GM20000 (cell line): Measurements from ENCODE around the gene PPP2R5A.
"Not testable (repeated sequence)": the region's sequence is repeated elsewhere in the genome, so short reads cannot be mapped to it uniquely, and the experiment has no call there.

Experiments used
- DNase-seq: peaks from one replicate; pipeline ENCODE4 v3.0.0; 2012; ENCODE audit warnings: low spot score
- CTCF ChIP-seq: IDR thresholded peaks from 2 replicates; pipeline ENCODE4 v1.5.1; 2012; ENCODE audit warnings: mild to moderate bottlenecking, control low read depth; ENCODE audit errors: extremely low read depth, missing control alignments

The PPP2R5A gene

GRCh38 chr1:212302745-212303383 lies 17.7 kb downstream of the PPP2R5A start:
- no peak for DNase-seq

GRCh38 chr1:212305342-212305741 lies 20.1 kb downstream of the PPP2R5A start:
- no peak for TF ChIP-seq CTCF
- DNase-seq = no peak

More at GRCh38 chr1:212302745-212303383, 17.7 kb downstream of the PPP2R5A start:
- no peak for TF ChIP-seq CTCF

GRCh38 chr1:212305984-212306452 lies 20.8 kb downstream of the PPP2R5A start:
- not testable (repeated sequence) for DNase-seq

- no peak for DNase-seq
- no peak for TF ChIP-seq CTCF
Observed at GRCh38 chr1:212309967-212310366, 24.8 kb downstream of the PPP2R5A start.

- no peak for DNase-seq
- no peak for TF ChIP-seq CTCF
Observed at GRCh38 chr1:212310383-212310782, 25.2 kb downstream of the PPP2R5A start.

GRCh38 chr1:212311836-212312497 lies 26.8 kb downstream of the PPP2R5A start:
- no peak for DNase-seq
- no peak for TF ChIP-seq CTCF

GRCh38 chr1:212313616-212314015 lies 28.4 kb downstream of the PPP2R5A start:
- TF ChIP-seq CTCF = no peak
- DNase-seq = no peak

GRCh38 chr1:212315184-212315583 lies 30.0 kb downstream of the PPP2R5A start:
- TF ChIP-seq CTCF = no peak
- no peak for DNase-seq
